Mesendoderm (in vitro differentiated cells): ENCODE results near the gene MBD3L4.

Experiments used
- DNase-seq: peaks from one replicate; pipeline ENCODE4 v3.0.0; 2013
- H2AK5ac ChIP-seq: 2 replicates; pipeline ENCODE4 v1.6.1; 2013; ENCODE audit warnings: low read length, inconsistent platforms
- H2BK120ac ChIP-seq: 2 replicates; pipeline ENCODE4 v1.6.1; 2013; ENCODE audit warnings: low read depth, mild to moderate bottlenecking, low read length, moderate library complexity, mixed read lengths
- H2BK15ac ChIP-seq: replicated peaks from 2 replicates; pipeline ENCODE4 v1.6.1; 2013; ENCODE audit warnings: low read depth, mild to moderate bottlenecking, moderate library complexity
- H2BK5ac ChIP-seq: 2 replicates; pipeline ENCODE4 v1.6.1; 2013; ENCODE audit warnings: low read length, inconsistent platforms
- H3K18ac ChIP-seq: 2 replicates; pipeline ENCODE4 v1.6.1; 2013; ENCODE audit warnings: mild to moderate bottlenecking, low read length, mixed read lengths
- H3K23ac ChIP-seq: one replicate; pipeline ENCODE4 v1.6.1; 2013; ENCODE audit warnings: low read length
- H3K27ac ChIP-seq: 2 replicates; pipeline ENCODE4 v1.5.1; 2013; ENCODE audit warnings: low read depth, mild to moderate bottlenecking, inconsistent platforms, low read length, moderate library complexity
- H3K27me3 ChIP-seq: 2 replicates; pipeline ENCODE4 v1.6.1; 2013; ENCODE audit warnings: low read length, control low read depth, mild to moderate bottlenecking, inconsistent platforms; ENCODE audit not compliant: insufficient read depth, poor library complexity
- H3K36me3 ChIP-seq: 2 replicates; pipeline ENCODE4 v1.6.1; 2013; ENCODE audit warnings: low read length, inconsistent platforms; ENCODE audit not compliant: control insufficient read depth, insufficient read depth
- H3K4ac ChIP-seq: one replicate; pipeline ENCODE4 v1.6.1; 2013; ENCODE audit warnings: low read depth, mild to moderate bottlenecking, low read length, moderate library complexity
- H3K4me1 ChIP-seq: 2 replicates; pipeline ENCODE4 v1.6.1; 2013; ENCODE audit warnings: low read depth, low read length, inconsistent platforms; ENCODE audit not compliant: control insufficient read depth
- H3K4me2 ChIP-seq: 2 replicates; pipeline ENCODE4 v1.6.1; 2013; ENCODE audit warnings: low read length
- H3K4me3 ChIP-seq: 2 replicates; pipeline ENCODE4 v1.5.1; 2013; ENCODE audit warnings: mild to moderate bottlenecking, low read length
- H3K56ac ChIP-seq: one replicate; pipeline ENCODE4 v1.6.1; 2013; ENCODE audit warnings: low read length
- H3K79me1 ChIP-seq: 2 replicates; pipeline ENCODE4 v1.6.1; 2013; ENCODE audit warnings: low read length, inconsistent platforms
- H3K79me2 ChIP-seq: 2 replicates; pipeline ENCODE4 v1.6.1; 2013; ENCODE audit warnings: mild to moderate bottlenecking, low read length; ENCODE audit not compliant: control insufficient read depth, insufficient read depth
- H3K9ac ChIP-seq: 2 replicates; pipeline ENCODE4 v1.6.1; 2013; ENCODE audit warnings: low read length, inconsistent platforms
- H4K5ac ChIP-seq: one replicate; pipeline ENCODE4 v1.6.1; 2013; ENCODE audit warnings: low read length
- H4K8ac ChIP-seq: one replicate; pipeline ENCODE4 v1.6.1; 2013; ENCODE audit warnings: low read depth, mild to moderate bottlenecking, control low read depth, low read length, moderate library complexity
- WGBS: extraction: QIAGEN DNeasy Blood & Tissue Kit; methylation state at CpG from one replicate; pipeline ENCODE4 v1.1.7; 2013; ENCODE audit warnings: low lambda C conversion rate, missing lambda C conversion rate; ENCODE audit not compliant: insufficient coverage; ENCODE audit errors: extremely low coverage; 5-methylcytosine and 5-hydroxymethylcytosine counted together

Gene MBD3L4

GRCh38 chr19:6987850-6988249, 52.1 kb downstream of the MBD3L4 start:
- no peak overlapping the region for H3K4ac ChIP-seq
- no peak overlapping the region for H3K56ac ChIP-seq
- H3K27me3 ChIP-seq = no peaks in the 10 kb centered on the region
- no peaks in the 10 kb centered on the region for H3K79me2 ChIP-seq
- DNase-seq = no peak
- no peak overlapping the region for H4K5ac ChIP-seq
- H3K36me3 ChIP-seq = no peaks in the 10 kb centered on the region
- no peak overlapping the region for H2AK5ac ChIP-seq
- no peak overlapping the region for H3K4me2 ChIP-seq
- no peak overlapping the region for H2BK15ac ChIP-seq
- no peak overlapping the region for H3K23ac ChIP-seq
- no peak overlapping the region for H3K18ac ChIP-seq
- H3K9ac ChIP-seq = no peak overlapping the region
- H4K8ac ChIP-seq = no peak overlapping the region
- no peak overlapping the region for H3K4me3 ChIP-seq
- no peak overlapping the region for H2BK5ac ChIP-seq
- no peaks in the 10 kb centered on the region for H3K4me1 ChIP-seq
- no peak overlapping the region for H2BK120ac ChIP-seq
- H3K27ac ChIP-seq = no peak overlapping the region
- no CpG with 5 or more reads among the region's 4 CpGs for WGBS
- no peaks in the 10 kb centered on the region for H3K79me1 ChIP-seq
